Measurements from ENCODE around the gene HIGD1A.
A peak's percentile ranks its signal among the peaks of the same experiment; 100 is the strongest.

Gene HIGD1A

DNA sequence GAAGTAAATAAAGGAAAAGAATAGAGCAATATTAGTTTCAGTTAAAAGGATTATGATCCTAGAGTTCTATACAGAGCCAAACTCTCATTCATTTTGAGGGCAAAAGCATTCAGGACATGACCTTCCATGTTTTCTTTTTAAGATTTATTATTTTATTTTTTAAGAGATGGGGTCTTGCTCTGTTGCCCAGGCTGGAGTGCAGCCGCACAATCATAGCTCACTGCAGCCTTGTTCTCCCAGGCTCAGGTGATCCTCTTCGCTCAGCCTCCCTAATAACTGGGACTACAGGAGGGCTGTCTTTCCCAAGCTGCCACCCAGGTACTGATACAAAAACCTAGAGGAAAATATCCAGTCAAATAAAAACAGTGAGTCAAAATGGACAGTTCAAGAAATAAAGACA is 17.7 kb downstream of the HIGD1A start:
- Histone ChIP-seq H3K36me3 (ENCODE audit: low read length) (peaks cover 39% of the 10 kb centered on the region; the same call in 1 of the 2 replicates), H3K79me2 (ENCODE audit: insufficient read depth, low read length) (peaks cover 14% of the 10 kb centered on the region; the same call in 1 of the 2 replicates), H3K4me3 (ENCODE audit: insufficient read depth, low read length, poor library complexity, severe bottlenecking) (no peak overlapping the region), H3F3A (ENCODE audit: insufficient read depth) (peaks cover 6% of the 10 kb centered on the region; the same call in 1 of the 2 replicates), H4K20me1 (ENCODE audit: low read depth, low read length) (no peaks in the 10 kb centered on the region; the same call in 1 of the 2 replicates), H3K27me3 (ENCODE audit: low read length) (no peaks in the 10 kb centered on the region), H3K27ac (ENCODE audit: low read depth, low read length) (no peak overlapping the region), H3K9me3 (ENCODE audit: insufficient read depth, low read length) (no peaks in the 10 kb centered on the region), H2AFZ (ENCODE audit: low read depth, low read length, severe bottlenecking) (no peak overlapping the region), H3K9me2 (replicated peaks; ENCODE audit: insufficient read depth, low read length) (no peaks in the 10 kb centered on the region), H3K9ac (ENCODE audit: low read length) (no peak overlapping the region), H3K4me2 (ENCODE audit: low read depth, low read length, poor library complexity, severe bottlenecking) (no peak overlapping the region)
- TF ChIP-seq CTCF (IDR thresholded peaks at IDR 0.05; ENCODE audit: insufficient read depth, low read length, poor library complexity, severe bottlenecking): no peak
- no peak for TF ChIP-seq EZH2phosphoT487 (conservative IDR thresholded peaks at IDR 0.05; ENCODE audit: low read length)

GRCh38 chr3:42786212-42786611 is 18.1 kb downstream of the HIGD1A start:
- Histone ChIP-seq H3K9ac (ENCODE audit: low read length) (no peak overlapping the region), H2AFZ (ENCODE audit: low read depth, low read length, severe bottlenecking) (no peak overlapping the region), H3K4me3 (ENCODE audit: insufficient read depth, low read length, poor library complexity, severe bottlenecking) (no peak overlapping the region), H3K4me2 (ENCODE audit: low read depth, low read length, poor library complexity, severe bottlenecking) (no peak overlapping the region), H3F3A (ENCODE audit: insufficient read depth) (peaks cover 6% of the 10 kb centered on the region; the same call in 1 of the 2 replicates), H3K9me3 (ENCODE audit: insufficient read depth, low read length) (no peaks in the 10 kb centered on the region), H3K36me3 (ENCODE audit: low read length) (peaks cover 36% of the 10 kb centered on the region; the same call in 1 of the 2 replicates), H4K20me1 (ENCODE audit: low read depth, low read length) (no peaks in the 10 kb centered on the region; the same call in 1 of the 2 replicates), H3K27ac (ENCODE audit: low read depth, low read length) (no peak overlapping the region), H3K9me2 (replicated peaks; ENCODE audit: insufficient read depth, low read length) (no peaks in the 10 kb centered on the region), H3K27me3 (ENCODE audit: low read length) (no peaks in the 10 kb centered on the region), H3K79me2 (ENCODE audit: insufficient read depth, low read length) (peaks cover 14% of the 10 kb centered on the region; the same call in 1 of the 2 replicates)
- TF ChIP-seq CTCF (IDR thresholded peaks at IDR 0.05; ENCODE audit: insufficient read depth, low read length, poor library complexity, severe bottlenecking): no peak
- no peak for TF ChIP-seq EZH2phosphoT487 (conservative IDR thresholded peaks at IDR 0.05; ENCODE audit: low read length)

GRCh38 chr3:42780892-42781700 is 23.2 kb downstream of the HIGD1A start:
- Histone ChIP-seq H3K9me3 (ENCODE audit: insufficient read depth, low read length) (no peaks in the 10 kb centered on the region), H3K4me2 (ENCODE audit: low read depth, low read length, poor library complexity, severe bottlenecking) (no peak overlapping the region), H3K27ac (ENCODE audit: low read depth, low read length) (no peak overlapping the region), H4K20me1 (ENCODE audit: low read depth, low read length) (no peaks in the 10 kb centered on the region), H3K9ac (ENCODE audit: low read length) (no peak overlapping the region), H3K36me3 (ENCODE audit: low read length) (peaks cover 20% of the 10 kb centered on the region; the same call in 1 of the 2 replicates), H3K79me2 (ENCODE audit: insufficient read depth, low read length) (no peaks in the 10 kb centered on the region), H3K27me3 (ENCODE audit: low read length) (no peaks in the 10 kb centered on the region), H3K9me2 (replicated peaks; ENCODE audit: insufficient read depth, low read length) (no peaks in the 10 kb centered on the region), H3K4me3 (ENCODE audit: insufficient read depth, low read length, poor library complexity, severe bottlenecking) (no peak overlapping the region), H2AFZ (ENCODE audit: low read depth, low read length, severe bottlenecking) (no peak overlapping the region), H3F3A (ENCODE audit: insufficient read depth) (0 out of 2 replicates have a peak, but pooled peaks cover 6% of the 10 kb centered on the region)
- TF ChIP-seq EZH2phosphoT487 (conservative IDR thresholded peaks at IDR 0.05; ENCODE audit: low read length) (no peak), CTCF (IDR thresholded peaks at IDR 0.05; ENCODE audit: insufficient read depth, low read length, poor library complexity, severe bottlenecking) (peak; percentile 61)
